Loucy (cell line): ENCODE results near the gene RCAN2.

Source experiments
- CTCF ChIP-seq: fragments of 200-600 bp; sonication (generic); conservative IDR thresholded peaks from 2 replicates; pipeline ENCODE4 v1.5.1; 2014; ENCODE audit warnings: mild to moderate bottlenecking, antibody characterized with exemption, low read length
- EZH2phosphoT487 ChIP-seq: fragments of 200-600 bp; IDR thresholded peaks from 2 replicates; pipeline ENCODE4 v1.6.1; 2018; ENCODE audit warnings: antibody characterized with exemption, mild to moderate bottlenecking, moderate library complexity, borderline replicate concordance

- TF ChIP-seq CTCF: no peak
- no peak for TF ChIP-seq EZH2phosphoT487
These were observed 188.4 kb downstream of the RCAN2 start for GRCh38 chr6:46302816-46303215.
